ENCODE results near the gene EDEM3. TPM values are rescaled to one million over a fixed set of nuclear protein-coding genes. Genes with fewer than 3 reads are reported as not detected.

EDEM3 gene
- total and polyA plus RNA-seq, 4 donors: 11.7 to 53.8 (median 23.7) TPM

- WGBS: 77% methylated on average over 1 of the region's 1 CpG
- Histone ChIP-seq H3K9ac (ENCODE audit: low read depth in 1 of 2, low read length in 2 of 2) (no peak overlapping the region), H3K9me3 (ENCODE audit: control insufficient read depth in 4 of 4, low read length in 3 of 4) (no peaks in the 10 kb centered on the region), H3K4me3 (ENCODE audit: low read depth in 1 of 3, low read length in 3 of 3) (no peak overlapping the region), H3K27me3 (ENCODE audit: control insufficient read depth in 4 of 4, insufficient read depth in 4 of 4, low read length in 3 of 4) (no peaks in the 10 kb centered on the region), H3K36me3 (ENCODE audit: control insufficient read depth in 4 of 4, insufficient read depth in 3 of 4, low read depth in 1 of 4, low read length in 3 of 4) (no peaks in the 10 kb centered on the region), H3K4me1 (ENCODE audit: control insufficient read depth in 4 of 4, insufficient read depth in 4 of 4, low read length in 3 of 4) (peaks cover 5 to 42% (median 18%) of the 10 kb centered on the region in 4 donors), H3K27ac (ENCODE audit: low read depth in 1 of 2, low read length in 2 of 2) (no peak overlapping the region)
- TF ChIP-seq, protein P1, sequence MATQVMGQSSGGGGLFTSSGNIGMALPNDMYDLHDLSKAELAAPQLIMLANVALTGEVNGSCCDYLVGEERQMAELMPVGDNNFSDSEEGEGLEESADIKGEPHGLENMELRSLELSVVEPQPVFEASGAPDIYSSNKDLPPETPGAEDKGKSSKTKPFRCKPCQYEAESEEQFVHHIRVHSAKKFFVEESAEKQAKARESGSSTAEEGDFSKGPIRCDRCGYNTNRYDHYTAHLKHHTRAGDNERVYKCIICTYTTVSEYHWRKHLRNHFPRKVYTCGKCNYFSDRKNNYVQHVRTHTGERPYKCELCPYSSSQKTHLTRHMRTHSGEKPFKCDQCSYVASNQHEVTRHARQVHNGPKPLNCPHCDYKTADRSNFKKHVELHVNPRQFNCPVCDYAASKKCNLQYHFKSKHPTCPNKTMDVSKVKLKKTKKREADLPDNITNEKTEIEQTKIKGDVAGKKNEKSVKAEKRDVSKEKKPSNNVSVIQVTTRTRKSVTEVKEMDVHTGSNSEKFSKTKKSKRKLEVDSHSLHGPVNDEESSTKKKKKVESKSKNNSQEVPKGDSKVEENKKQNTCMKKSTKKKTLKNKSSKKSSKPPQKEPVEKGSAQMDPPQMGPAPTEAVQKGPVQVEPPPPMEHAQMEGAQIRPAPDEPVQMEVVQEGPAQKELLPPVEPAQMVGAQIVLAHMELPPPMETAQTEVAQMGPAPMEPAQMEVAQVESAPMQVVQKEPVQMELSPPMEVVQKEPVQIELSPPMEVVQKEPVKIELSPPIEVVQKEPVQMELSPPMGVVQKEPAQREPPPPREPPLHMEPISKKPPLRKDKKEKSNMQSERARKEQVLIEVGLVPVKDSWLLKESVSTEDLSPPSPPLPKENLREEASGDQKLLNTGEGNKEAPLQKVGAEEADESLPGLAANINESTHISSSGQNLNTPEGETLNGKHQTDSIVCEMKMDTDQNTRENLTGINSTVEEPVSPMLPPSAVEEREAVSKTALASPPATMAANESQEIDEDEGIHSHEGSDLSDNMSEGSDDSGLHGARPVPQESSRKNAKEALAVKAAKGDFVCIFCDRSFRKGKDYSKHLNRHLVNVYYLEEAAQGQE (IDR thresholded peaks at IDR 0.05): no peak
- TF ChIP-seq SP1 (IDR thresholded peaks at IDR 0.05) (peak; percentile 8), FOXA1 (IDR thresholded peaks at IDR 0.05) (peak; percentile 59), HNF4A (conservative IDR thresholded peaks at IDR 0.05) (peak in 1 of 2 donors; percentile 34), YY1 (IDR thresholded peaks at IDR 0.05) (peak; percentile 41), FOXA2 (IDR thresholded peaks at IDR 0.05) (peak; percentile 80), RXRA (IDR thresholded peaks at IDR 0.05) (peak in 1 of 2 donors; percentile 5), RAD21 (IDR thresholded peaks at IDR 0.05) (no peak)
- no peak for DNase-seq (ENCODE audit: low spot score)
Measured at GRCh38 chr1:184759112-184759511, 4.5 kb upstream of the EDEM3 start.

DNA sequence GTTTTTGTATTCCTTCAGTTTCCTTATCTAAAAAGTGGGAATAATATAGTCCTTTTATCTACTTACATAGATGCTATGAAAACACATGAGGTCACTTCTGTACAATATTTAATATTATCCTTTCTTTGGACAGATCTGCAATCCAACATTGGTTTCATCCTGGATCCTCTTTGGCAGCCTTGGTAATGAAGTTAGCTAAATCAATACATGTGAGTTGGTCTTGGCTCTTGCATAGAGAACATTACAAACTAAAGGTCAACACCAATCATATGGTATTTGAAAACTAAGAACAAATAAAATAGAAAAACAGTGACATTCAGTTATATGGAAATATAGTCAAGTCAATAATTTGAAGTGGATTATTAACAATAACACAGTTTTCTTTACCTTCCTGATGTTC lies 3.2 kb upstream of the EDEM3 start:
- H3K4me1 ChIP-seq (ENCODE audit: control insufficient read depth in 4 of 4, insufficient read depth in 4 of 4, low read length in 3 of 4): peaks cover 4 to 44% (median 22%) of the 10 kb centered on the region in 4 donors
- TF ChIP-seq JUND (IDR thresholded peaks at IDR 0.05): peak in 1 of 2 donors; percentile 10
- peak; percentile 28 for TF ChIP-seq YY1 (IDR thresholded peaks at IDR 0.05)
- TF ChIP-seq, protein P2, sequence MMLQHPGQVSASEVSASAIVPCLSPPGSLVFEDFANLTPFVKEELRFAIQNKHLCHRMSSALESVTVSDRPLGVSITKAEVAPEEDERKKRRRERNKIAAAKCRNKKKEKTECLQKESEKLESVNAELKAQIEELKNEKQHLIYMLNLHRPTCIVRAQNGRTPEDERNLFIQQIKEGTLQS (IDR thresholded peaks at IDR 0.05): no peak
- TF ChIP-seq MAX (IDR thresholded peaks at IDR 0.05): no peak
- no peak for TF ChIP-seq ZBTB33 (IDR thresholded peaks at IDR 0.05)
- TF ChIP-seq EGR1 (IDR thresholded peaks at IDR 0.05; ENCODE audit: low read depth in 2 of 2): no peak
- no peak for TF ChIP-seq GABPA (IDR thresholded peaks at IDR 0.05 in 1 of 2, conservative IDR thresholded peaks at IDR 0.05 in 1 of 2)
- TF ChIP-seq TAF1 (conservative IDR thresholded peaks at IDR 0.05): no peak
- TF ChIP-seq CTCF (IDR thresholded peaks at IDR 0.05; ENCODE audit: low read depth, low read length, missing input control): no peak
- no peak for TF ChIP-seq SP1 (IDR thresholded peaks at IDR 0.05)
- TF ChIP-seq HNF4A (conservative IDR thresholded peaks at IDR 0.05): peak; percentile 43 to 48
- peak in 1 of 2 donors; percentile 11 for TF ChIP-seq RAD21 (IDR thresholded peaks at IDR 0.05)
- no peak for TF ChIP-seq NR2F2 (IDR thresholded peaks at IDR 0.05)
- TF ChIP-seq HNF4G (IDR thresholded peaks at IDR 0.05): no peak
- peak in 1 of 2 donors; percentile 35 for TF ChIP-seq RXRA (IDR thresholded peaks at IDR 0.05)
- peak; percentile 62 for TF ChIP-seq FOXA2 (IDR thresholded peaks at IDR 0.05)
- peak; percentile 18 for TF ChIP-seq FOXA1 (IDR thresholded peaks at IDR 0.05)
- DNase-seq (ENCODE audit: low spot score): no peak
- no peak overlapping the region for H3K9ac ChIP-seq (ENCODE audit: low read depth in 1 of 2, low read length in 2 of 2)
- no peaks in the 10 kb centered on the region for H3K9me3 ChIP-seq (ENCODE audit: control insufficient read depth in 4 of 4, low read length in 3 of 4)
- H3K27ac ChIP-seq (ENCODE audit: low read depth in 1 of 2, low read length in 2 of 2): no peak overlapping the region
- no peaks in the 10 kb centered on the region for H3K27me3 ChIP-seq (ENCODE audit: control insufficient read depth in 4 of 4, insufficient read depth in 4 of 4, low read length in 3 of 4)
- H3K36me3 ChIP-seq (ENCODE audit: control insufficient read depth in 4 of 4, insufficient read depth in 3 of 4, low read depth in 1 of 4, low read length in 3 of 4): no peaks in the 10 kb centered on the region
- no peak overlapping the region for H3K4me3 ChIP-seq (ENCODE audit: low read depth in 1 of 3, low read length in 3 of 3)

All from liver (tissue), 9 donors.